WTC11 (cell line): ENCODE measurements around the gene CLMP. TPM values are rescaled to one million over a fixed set of nuclear protein-coding genes. Genes with fewer than 3 reads are reported as not detected.

Experiments used
- ATAC-seq: fragments of 200-7000 bp; cut with Tn5 transposase; 2 replicates; pipeline ENCODE4 v1.10.0; 2021; ENCODE audit warnings: mild to moderate bottlenecking, moderate library complexity
- CTCF ChIA-PET: fragments of 300-600 bp; sonication (Branson Sonifier 250); formaldehyde crosslinking; loops from one replicate; lab custom pipeline; 2021; ENCODE audit warnings: antibody characterized with exemption; lab: Charles Lee
- POLR2A ChIA-PET: fragments of 350-600 bp; sonication (Branson Sonifier 250); formaldehyde crosslinking; loops from one replicate; lab custom pipeline; 2021; ENCODE audit warnings: antibody characterized with exemption; lab: Charles Lee
- DNase-seq: peaks from one replicate; pipeline ENCODE4 v3.0.0; 2021; ENCODE audit warnings: low spot score
- H3K27ac Mint-ChIP-seq: 2 replicates; pipeline ENCODE4 v1.8.0; 2021; ENCODE audit warnings: mixed read lengths
- H3K27me3 Mint-ChIP-seq: 2 replicates; pipeline ENCODE4 v1.8.0; 2021; ENCODE audit warnings: low read depth, mild to moderate bottlenecking, moderate library complexity, mixed read lengths
- H3K36me3 Mint-ChIP-seq: 2 replicates; pipeline ENCODE4 v1.8.0; 2021; ENCODE audit warnings: mixed read lengths
- H3K4me1 Mint-ChIP-seq: 2 replicates; pipeline ENCODE4 v1.8.0; 2022; ENCODE audit warnings: mixed read lengths
- H3K4me3 Mint-ChIP-seq: 2 replicates; pipeline ENCODE4 v1.8.0; 2021; ENCODE audit warnings: mild to moderate bottlenecking, moderate library complexity, mixed read lengths
- H3K9me3 Mint-ChIP-seq: 2 replicates; pipeline ENCODE4 v1.8.0; 2021; ENCODE audit warnings: mixed read lengths
- ETV6 ChIP-seq: sonication (generic); formaldehyde crosslinking; IDR thresholded peaks from 2 replicates; pipeline ENCODE4 v1.8.1; 2022; ENCODE audit warnings: mild to moderate bottlenecking, missing genetic modification reagents
- FOXK1 ChIP-seq: sonication (generic); formaldehyde crosslinking; IDR thresholded peaks from 2 replicates; pipeline ENCODE4 v1.8.0; 2022; ENCODE audit warnings: mild to moderate bottlenecking, moderate library complexity, missing genetic modification reagents
- HMGA2 ChIP-seq: fragments of 250-450 bp; sonication (Bioruptor Pico); IDR thresholded peaks from 2 replicates; pipeline ENCODE4 v1.4.0; 2021; ENCODE audit warnings: mild to moderate bottlenecking, moderate library complexity
- SMAD4 ChIP-seq: sonication (generic); formaldehyde crosslinking; IDR thresholded peaks from 2 replicates; pipeline ENCODE4 v1.8.0; 2022; ENCODE audit warnings: mild to moderate bottlenecking, missing genetic modification reagents
- total RNA-seq: library from RNA; stranded (reverse); gene quantifications from 3 replicates; pipeline ENCODE4 v1.2.3, GENCODE V29; 2021
- TF ChIP-seq, protein P1 (sequence below): fragments of 250-450 bp; sonication (Bioruptor Pico); conservative IDR thresholded peaks from 2 replicates; pipeline ENCODE4 v1.9.0; 2021; ENCODE audit warnings: mild to moderate bottlenecking
- TF ChIP-seq, protein P2 (sequence below): sonication (generic); formaldehyde crosslinking; IDR thresholded peaks from 2 replicates; pipeline ENCODE4 v1.8.1; 2023; ENCODE audit warnings: mild to moderate bottlenecking, missing genetic modification reagents
- TF ChIP-seq, protein P3 (sequence below): sonication (generic); formaldehyde crosslinking; IDR thresholded peaks from 2 replicates; pipeline ENCODE4 v1.8.0; 2022; ENCODE audit warnings: mild to moderate bottlenecking, missing genetic modification reagents
- TF ChIP-seq, protein P4 (sequence below): sonication (generic); formaldehyde crosslinking; conservative IDR thresholded peaks from 2 replicates; pipeline ENCODE4 v1.8.1; 2023; ENCODE audit warnings: mild to moderate bottlenecking, low read depth, missing genetic modification reagents, moderate library complexity
- TF ChIP-seq, protein P5 (sequence below): sonication (generic); formaldehyde crosslinking; conservative IDR thresholded peaks from 2 replicates; pipeline ENCODE4 v1.8.1; 2022; ENCODE audit warnings: mild to moderate bottlenecking, missing genetic modification reagents
- TF ChIP-seq, protein P6 (sequence below): sonication (generic); formaldehyde crosslinking; IDR thresholded peaks from 2 replicates; pipeline ENCODE4 v1.8.0; 2022; ENCODE audit warnings: mild to moderate bottlenecking, missing genetic modification reagents
- TF ChIP-seq, protein P7 (sequence below): fragments of 250-450 bp; sonication (Bioruptor Pico); IDR thresholded peaks from 2 replicates; pipeline ENCODE4 v1.9.0; 2021; ENCODE audit warnings: mild to moderate bottlenecking, borderline replicate concordance

CLMP gene
- total RNA-seq, 1 experiment from 2014 or later = 20.0 TPM

DNA sequence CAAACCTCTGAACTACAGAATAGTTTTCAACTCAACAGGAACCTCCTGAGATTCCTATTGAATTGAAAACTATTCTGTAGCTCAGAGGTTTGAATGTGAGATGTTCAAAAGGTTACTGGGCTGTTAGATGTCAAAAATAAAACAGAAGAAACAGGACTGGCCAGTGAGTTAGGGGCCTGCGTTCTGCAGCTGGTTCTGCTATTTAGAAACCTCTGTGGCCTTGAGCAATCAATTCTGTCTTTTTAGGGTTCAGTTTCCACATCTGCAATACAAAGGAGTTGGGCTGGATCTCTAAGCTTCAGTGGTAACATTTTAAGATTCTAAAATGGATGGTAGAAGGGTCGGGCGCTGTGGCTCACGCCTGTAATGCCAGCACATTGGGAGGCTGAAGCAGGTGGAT lies 55.8 kb downstream of the CLMP start (continued):
- TF ChIP-seq, protein P1, sequence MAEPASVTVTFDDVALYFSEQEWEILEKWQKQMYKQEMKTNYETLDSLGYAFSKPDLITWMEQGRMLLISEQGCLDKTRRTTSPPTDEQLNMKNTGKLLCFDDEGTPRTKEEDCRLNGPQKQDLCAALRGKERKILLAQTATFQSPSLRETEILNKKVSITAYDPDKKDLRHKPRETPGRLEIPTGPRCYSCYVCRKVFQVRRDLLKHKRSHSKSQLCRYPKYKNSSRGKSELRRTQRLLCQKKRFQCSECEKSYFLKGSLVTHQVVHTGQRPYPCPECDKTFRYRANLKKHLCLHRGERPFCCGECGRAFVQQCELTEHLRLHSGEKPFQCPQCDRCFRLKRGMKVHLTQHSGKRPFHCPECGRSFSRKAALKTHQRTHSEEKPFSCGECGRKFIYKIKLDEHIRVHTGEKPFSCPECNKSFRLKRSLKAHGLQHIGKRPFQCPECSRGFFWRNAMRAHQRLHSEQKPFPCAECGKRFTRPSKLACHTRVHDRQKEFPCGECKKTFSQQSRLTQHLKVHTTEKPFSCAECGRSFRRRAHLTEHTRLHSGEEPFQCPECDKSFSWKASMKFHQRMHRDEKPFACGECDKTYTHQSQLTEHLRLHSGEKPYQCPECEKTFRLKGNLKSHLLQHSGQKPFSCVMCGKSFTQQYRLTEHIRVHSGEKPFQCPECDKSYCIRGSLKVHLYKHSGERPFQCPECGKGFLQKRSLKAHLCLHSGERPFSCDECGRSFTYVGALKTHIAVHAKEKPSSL = no peak
- TF ChIP-seq, protein P2, sequence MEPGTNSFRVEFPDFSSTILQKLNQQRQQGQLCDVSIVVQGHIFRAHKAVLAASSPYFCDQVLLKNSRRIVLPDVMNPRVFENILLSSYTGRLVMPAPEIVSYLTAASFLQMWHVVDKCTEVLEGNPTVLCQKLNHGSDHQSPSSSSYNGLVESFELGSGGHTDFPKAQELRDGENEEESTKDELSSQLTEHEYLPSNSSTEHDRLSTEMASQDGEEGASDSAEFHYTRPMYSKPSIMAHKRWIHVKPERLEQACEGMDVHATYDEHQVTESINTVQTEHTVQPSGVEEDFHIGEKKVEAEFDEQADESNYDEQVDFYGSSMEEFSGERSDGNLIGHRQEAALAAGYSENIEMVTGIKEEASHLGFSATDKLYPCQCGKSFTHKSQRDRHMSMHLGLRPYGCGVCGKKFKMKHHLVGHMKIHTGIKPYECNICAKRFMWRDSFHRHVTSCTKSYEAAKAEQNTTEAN = no peak
- no peak for TF ChIP-seq HMGA2 (CRISPR knock-in tag)
- TF ChIP-seq, protein P3, sequence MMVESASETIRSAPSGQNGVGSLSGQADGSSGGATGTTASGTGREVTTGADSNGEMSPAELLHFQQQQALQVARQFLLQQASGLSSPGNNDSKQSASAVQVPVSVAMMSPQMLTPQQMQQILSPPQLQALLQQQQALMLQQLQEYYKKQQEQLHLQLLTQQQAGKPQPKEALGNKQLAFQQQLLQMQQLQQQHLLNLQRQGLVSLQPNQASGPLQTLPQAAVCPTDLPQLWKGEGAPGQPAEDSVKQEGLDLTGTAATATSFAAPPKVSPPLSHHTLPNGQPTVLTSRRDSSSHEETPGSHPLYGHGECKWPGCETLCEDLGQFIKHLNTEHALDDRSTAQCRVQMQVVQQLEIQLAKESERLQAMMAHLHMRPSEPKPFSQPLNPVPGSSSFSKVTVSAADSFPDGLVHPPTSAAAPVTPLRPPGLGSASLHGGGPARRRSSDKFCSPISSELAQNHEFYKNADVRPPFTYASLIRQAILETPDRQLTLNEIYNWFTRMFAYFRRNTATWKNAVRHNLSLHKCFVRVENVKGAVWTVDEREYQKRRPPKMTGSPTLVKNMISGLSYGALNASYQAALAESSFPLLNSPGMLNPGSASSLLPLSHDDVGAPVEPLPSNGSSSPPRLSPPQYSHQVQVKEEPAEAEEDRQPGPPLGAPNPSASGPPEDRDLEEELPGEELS (CRISPR knock-in tag) = no peak

DNA sequence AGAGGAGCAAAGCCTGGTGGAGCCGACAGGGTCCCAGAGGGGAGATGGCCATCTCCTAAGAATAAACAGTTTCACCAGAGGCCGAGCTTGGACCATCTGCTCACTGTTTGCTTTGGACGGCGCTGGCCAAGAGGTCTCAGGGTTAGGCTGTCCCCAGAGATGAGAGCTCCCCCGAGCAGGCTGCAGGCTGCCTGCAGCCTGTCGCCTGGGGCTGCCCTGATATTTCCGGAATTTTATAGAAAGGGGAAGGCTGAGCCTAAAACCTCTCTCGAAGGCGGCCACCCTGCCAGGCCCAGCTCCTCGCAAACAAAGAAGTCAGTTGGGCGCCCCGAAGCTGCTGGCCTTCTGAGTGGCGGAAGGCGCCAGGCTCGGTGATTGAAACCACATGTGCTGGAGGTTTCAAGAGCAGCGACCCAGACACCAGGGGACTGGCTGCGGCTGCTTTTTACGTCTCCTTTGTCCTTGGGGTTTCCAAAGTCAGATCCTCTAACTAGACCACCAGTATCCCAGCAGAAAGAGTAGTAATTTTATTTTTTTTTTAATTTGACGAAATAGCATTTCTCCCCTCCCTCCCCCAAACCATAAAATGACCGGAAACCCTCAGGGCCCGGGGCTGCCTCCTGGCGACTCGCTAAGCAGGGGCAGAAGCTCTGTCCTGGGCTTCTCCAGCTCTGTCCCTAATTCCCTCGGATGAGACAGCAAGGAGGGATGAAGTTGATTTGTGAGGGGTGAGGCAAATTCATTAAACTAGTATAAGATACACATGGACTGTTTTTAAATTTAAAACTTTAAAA lies 57.4 kb downstream of the CLMP start:
- peak; percentile 93 for ATAC-seq
- peak; percentile 69; the same call in 1 of the 2 replicates for TF ChIP-seq ETV6 (CRISPR knock-in tag)
- TF ChIP-seq, protein P4, sequence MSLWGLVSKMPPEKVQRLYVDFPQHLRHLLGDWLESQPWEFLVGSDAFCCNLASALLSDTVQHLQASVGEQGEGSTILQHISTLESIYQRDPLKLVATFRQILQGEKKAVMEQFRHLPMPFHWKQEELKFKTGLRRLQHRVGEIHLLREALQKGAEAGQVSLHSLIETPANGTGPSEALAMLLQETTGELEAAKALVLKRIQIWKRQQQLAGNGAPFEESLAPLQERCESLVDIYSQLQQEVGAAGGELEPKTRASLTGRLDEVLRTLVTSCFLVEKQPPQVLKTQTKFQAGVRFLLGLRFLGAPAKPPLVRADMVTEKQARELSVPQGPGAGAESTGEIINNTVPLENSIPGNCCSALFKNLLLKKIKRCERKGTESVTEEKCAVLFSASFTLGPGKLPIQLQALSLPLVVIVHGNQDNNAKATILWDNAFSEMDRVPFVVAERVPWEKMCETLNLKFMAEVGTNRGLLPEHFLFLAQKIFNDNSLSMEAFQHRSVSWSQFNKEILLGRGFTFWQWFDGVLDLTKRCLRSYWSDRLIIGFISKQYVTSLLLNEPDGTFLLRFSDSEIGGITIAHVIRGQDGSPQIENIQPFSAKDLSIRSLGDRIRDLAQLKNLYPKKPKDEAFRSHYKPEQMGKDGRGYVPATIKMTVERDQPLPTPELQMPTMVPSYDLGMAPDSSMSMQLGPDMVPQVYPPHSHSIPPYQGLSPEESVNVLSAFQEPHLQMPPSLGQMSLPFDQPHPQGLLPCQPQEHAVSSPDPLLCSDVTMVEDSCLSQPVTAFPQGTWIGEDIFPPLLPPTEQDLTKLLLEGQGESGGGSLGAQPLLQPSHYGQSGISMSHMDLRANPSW (CRISPR knock-in tag) = no peak
- TF ChIP-seq, protein P5, sequence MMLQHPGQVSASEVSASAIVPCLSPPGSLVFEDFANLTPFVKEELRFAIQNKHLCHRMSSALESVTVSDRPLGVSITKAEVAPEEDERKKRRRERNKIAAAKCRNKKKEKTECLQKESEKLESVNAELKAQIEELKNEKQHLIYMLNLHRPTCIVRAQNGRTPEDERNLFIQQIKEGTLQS (CRISPR knock-in tag) = no peak
- TF ChIP-seq FOXK1 (CRISPR knock-in tag) = 0 out of 2 replicates have a peak, but pooled peaks have one; percentile 26
- no peak for TF ChIP-seq SMAD4 (CRISPR knock-in tag)
- TF ChIP-seq, protein P6, sequence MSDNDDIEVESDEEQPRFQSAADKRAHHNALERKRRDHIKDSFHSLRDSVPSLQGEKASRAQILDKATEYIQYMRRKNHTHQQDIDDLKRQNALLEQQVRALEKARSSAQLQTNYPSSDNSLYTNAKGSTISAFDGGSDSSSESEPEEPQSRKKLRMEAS (CRISPR knock-in tag) = peak; percentile 37; the same call in 1 of the 2 replicates
- TF ChIP-seq, protein P7, sequence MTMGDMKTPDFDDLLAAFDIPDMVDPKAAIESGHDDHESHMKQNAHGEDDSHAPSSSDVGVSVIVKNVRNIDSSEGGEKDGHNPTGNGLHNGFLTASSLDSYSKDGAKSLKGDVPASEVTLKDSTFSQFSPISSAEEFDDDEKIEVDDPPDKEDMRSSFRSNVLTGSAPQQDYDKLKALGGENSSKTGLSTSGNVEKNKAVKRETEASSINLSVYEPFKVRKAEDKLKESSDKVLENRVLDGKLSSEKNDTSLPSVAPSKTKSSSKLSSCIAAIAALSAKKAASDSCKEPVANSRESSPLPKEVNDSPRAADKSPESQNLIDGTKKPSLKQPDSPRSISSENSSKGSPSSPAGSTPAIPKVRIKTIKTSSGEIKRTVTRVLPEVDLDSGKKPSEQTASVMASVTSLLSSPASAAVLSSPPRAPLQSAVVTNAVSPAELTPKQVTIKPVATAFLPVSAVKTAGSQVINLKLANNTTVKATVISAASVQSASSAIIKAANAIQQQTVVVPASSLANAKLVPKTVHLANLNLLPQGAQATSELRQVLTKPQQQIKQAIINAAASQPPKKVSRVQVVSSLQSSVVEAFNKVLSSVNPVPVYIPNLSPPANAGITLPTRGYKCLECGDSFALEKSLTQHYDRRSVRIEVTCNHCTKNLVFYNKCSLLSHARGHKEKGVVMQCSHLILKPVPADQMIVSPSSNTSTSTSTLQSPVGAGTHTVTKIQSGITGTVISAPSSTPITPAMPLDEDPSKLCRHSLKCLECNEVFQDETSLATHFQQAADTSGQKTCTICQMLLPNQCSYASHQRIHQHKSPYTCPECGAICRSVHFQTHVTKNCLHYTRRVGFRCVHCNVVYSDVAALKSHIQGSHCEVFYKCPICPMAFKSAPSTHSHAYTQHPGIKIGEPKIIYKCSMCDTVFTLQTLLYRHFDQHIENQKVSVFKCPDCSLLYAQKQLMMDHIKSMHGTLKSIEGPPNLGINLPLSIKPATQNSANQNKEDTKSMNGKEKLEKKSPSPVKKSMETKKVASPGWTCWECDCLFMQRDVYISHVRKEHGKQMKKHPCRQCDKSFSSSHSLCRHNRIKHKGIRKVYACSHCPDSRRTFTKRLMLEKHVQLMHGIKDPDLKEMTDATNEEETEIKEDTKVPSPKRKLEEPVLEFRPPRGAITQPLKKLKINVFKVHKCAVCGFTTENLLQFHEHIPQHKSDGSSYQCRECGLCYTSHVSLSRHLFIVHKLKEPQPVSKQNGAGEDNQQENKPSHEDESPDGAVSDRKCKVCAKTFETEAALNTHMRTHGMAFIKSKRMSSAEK (CRISPR knock-in tag) = no peak
- POLR2A ChIA-PET = interaction anchor here (0.6 to 2.0 kb wide), 6 partner anchors 8 to 172 kb away, joined by 3 to 10 read pairs (median 4); no protein-coding TSS in a partner anchor

More for the DNA sequence above, 57.4 kb downstream of the CLMP start:
- CTCF ChIA-PET = interaction anchor here (0.6 to 3.6 kb wide), 15 partner anchors 8 to 156 kb away, joined by 3 to 21 read pairs (median 4); partner anchors contain the start of gene BSX
- H3K4me1 Mint-ChIP-seq = peaks cover 24% of the 10 kb centered on the region
- H3K9me3 Mint-ChIP-seq = no peaks in the 10 kb centered on the region
- no peaks in the 10 kb centered on the region for H3K27me3 Mint-ChIP-seq
- H3K27ac Mint-ChIP-seq = peak overlapping the region; percentile 98
- no peaks in the 10 kb centered on the region for H3K36me3 Mint-ChIP-seq
- peak; percentile 78 for DNase-seq
- peak overlapping the region; percentile 55 for H3K4me3 Mint-ChIP-seq
